Adrenal gland (tissue), 12 donors: ENCODE measurements around the gene PYCR2. TPM values are rescaled to one million over a fixed set of nuclear protein-coding genes. Genes with fewer than 3 reads are reported as not detected.

Experiments used
- DNase-seq, 7 donors: peaks; one replicate each; pipeline ENCODE4 v3.0.0-alpha.2; 2019 to 2020
- H3K27ac ChIP-seq, 5 donors: fragments of 200-600 bp; sonication (generic) in 4 of 5; 1 replicate in 3 of 5; 2 replicates in 2 of 5; pipeline versions ENCODE4 v1.5.1 to v1.8.0; 2016 to 2020; ENCODE audit warnings: mild to moderate bottlenecking in 1 of 5
- H3K27me3 ChIP-seq: fragments of 200-600 bp; 2 replicates; pipeline ENCODE4 v1.8.0; 2021
- H3K36me3 ChIP-seq, 2 donors: fragments of 200-600 bp; replicated peaks in 1 of 2; 1 replicate in 1 of 2; 2 replicates in 1 of 2; pipeline versions ENCODE4 v1.5.1 to v1.8.0; 2018 to 2022
- H3K4me1 ChIP-seq, 2 donors: fragments of 200-600 bp; replicated peaks in 1 of 2; 1 replicate in 1 of 2; 2 replicates in 1 of 2; pipeline versions ENCODE4 v1.5.1 to v1.8.0; 2018 to 2021
- H3K4me3 ChIP-seq, 4 donors: fragments of 200-600 bp; sonication (generic) in 3 of 4; one replicate each; pipeline ENCODE4 v1.5.1; 2016 to 2018
- H3K9me3 ChIP-seq, 3 donors: fragments of 200-600 bp; sonication (generic) in 1 of 3; replicated peaks in 1 of 3; 1 replicate in 2 of 3; 2 replicates in 1 of 3; pipeline versions ENCODE4 v1.5.1 to v1.8.0; 2016 to 2021
- POLR2A ChIP-seq, 2 donors: fragments of 450-650 bp; IDR thresholded peaks; one replicate each; pipeline ENCODE4 v1.6.1; 2017; ENCODE audit warnings: antibody characterized with exemption in 2 of 2, mild to moderate bottlenecking in 2 of 2, moderate library complexity in 1 of 2
- WGBS, 4 donors: extraction: QIAGEN DNeasy Blood & Tissue Kit in 2 of 4; methylation state at CpG; one replicate each; pipeline versions ENCODE4 v1.1.5 to v1.1.7; 2013 to 2017; 5-methylcytosine and 5-hydroxymethylcytosine counted together
- intact Hi-C, 2 donors: fragments of 100-400 bp; cut with DNase I; formaldehyde crosslinking; loops; one replicate each; pipeline versions ENCODE4 v1.14.1 to v1.15.0; 2022 to 2023
- polyA plus RNA-seq, 3 donors: library from polyadenylated mRNA; stranded (reverse); fragments of 200-250 nt in 2 of 3; fragments of 350-450 nt in 1 of 3; fragmentation: Illumina TruSeq in 1 of 3; extraction: RNeasy Lipid Tissue Mini Kit (QIAGEN cat#74804) in 1 of 3; gene quantifications; one replicate each; pipeline ENCODE4 v1.2.3, GENCODE V29; 2013 to 2014
- total RNA-seq, 9 donors: library from RNA; depleted of rRNA in 4 of 9; stranded (reverse); fragments of >200 nt in 4 of 9; fragments of 120-200 nt in 1 of 9; fragmentation: NEBNext Ultra II Directional in 1 of 9; extraction: Animal tissue kit (Norgen Biotek cat#: 25700) in 1 of 9; gene quantifications; one replicate each; pipeline versions ENCODE4 v1.1.0 to v1.2.4, GENCODE V29; 2013 to 2023
- TF ChIP-seq, protein P1 (sequence below), 6 experiments: fragments of 450-650 bp in 4 of 6; fragments of 200-600 bp in 2 of 6; sonication (generic) in 1 of 6; IDR thresholded peaks; 1 replicate in 5 of 6; 2 replicates in 1 of 6; pipeline versions ENCODE4 v1.5.1 to v1.8.0; 2016 to 2021; ENCODE audit warnings: antibody characterized with exemption in 6 of 6, mild to moderate bottlenecking in 2 of 6, moderate library complexity in 1 of 6
- donor health status: healthy with polysubstance abuse.
- donor health status: Bipolar disorder and iron deficiency.
- donor health status: DM: yes; HTN: yes; CAD: no.
- donor health status: DM: no; HTN: no; CAD: no.
- donor health status: DM: no; HTN: no; CAD: no.
- donor health status: DM: yes; HTN: yes; CAD: no.

Gene PYCR2
- total and polyA plus RNA-seq, 12 donors, result 76.0 to 135 (median 84.2) TPM

DNA sequence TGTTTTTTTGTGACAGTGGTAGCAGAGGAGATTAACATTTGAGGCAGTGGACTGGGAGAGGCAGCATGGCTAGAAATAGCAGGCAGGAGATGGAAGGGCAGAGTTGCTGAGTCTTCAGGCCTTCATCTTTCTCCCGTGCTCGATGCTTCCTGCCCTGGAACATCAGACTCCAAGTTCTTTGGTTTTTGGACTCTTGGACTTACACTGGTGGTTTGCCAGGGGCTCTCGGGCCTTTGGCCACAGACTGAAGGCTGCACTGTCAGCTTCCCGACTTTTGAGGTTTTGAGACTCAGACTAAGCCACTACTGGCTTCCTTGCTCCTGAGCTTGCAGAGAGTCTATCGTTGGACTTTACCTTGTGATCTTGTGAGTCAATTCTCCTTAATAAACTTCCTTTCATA lies 41.2 kb upstream of the PYCR2 start:
- WGBS, 4 donors, result 66 to 83% (median 74%) methylated on average over 5 of the region's 5 CpGs
- DNase-seq, result peak in 1 of 7 donors; percentile 2

DNA sequence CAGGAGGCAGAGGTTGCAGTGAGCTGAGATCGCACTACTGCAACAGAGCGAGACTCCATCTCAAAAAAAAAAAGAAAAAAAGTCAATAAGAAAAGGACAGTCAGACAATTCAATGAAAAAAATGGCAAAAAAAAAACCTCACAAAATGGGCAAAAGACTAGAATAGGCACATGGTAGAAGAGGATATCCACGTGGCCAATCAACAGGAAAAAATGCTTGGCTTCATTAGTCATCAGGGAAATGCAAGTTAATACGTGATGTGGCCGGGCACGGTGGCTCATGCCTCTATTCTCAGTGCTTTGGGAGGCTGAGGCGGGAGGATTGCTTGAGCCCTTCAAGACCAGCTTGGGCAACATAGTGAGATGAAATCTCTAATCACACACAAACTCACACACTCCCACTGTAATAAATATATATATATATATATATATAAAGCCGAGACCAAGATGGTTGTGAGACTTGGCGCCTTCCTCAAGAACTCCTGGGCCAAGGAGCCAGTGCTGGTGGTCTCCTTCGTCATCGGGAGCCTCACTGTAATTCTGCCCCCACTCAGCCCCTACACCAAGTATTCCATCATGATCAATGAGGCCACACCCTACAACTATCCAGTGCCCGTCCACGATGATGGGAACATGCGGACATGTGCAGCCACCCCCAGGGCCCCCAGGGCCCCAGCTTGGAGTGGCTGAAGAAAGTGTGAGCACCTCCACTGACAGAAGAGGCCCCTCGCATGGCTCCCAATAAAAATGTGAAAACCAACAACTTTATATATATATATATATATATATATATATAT lies 39.9 kb upstream of the PYCR2 start:
- WGBS, 4 donors, result 92 to 94% (median 93%) methylated on average over 13 to 15 of the region's 15 CpGs
- no peaks in the 10 kb centered on the region for H3K27me3 ChIP-seq
- no peak overlapping the region for H3K27ac ChIP-seq
- H3K36me3 ChIP-seq, result no peaks in the 10 kb centered on the region
- H3K4me3 ChIP-seq, result no peak overlapping the region
- TF ChIP-seq, protein P1, sequence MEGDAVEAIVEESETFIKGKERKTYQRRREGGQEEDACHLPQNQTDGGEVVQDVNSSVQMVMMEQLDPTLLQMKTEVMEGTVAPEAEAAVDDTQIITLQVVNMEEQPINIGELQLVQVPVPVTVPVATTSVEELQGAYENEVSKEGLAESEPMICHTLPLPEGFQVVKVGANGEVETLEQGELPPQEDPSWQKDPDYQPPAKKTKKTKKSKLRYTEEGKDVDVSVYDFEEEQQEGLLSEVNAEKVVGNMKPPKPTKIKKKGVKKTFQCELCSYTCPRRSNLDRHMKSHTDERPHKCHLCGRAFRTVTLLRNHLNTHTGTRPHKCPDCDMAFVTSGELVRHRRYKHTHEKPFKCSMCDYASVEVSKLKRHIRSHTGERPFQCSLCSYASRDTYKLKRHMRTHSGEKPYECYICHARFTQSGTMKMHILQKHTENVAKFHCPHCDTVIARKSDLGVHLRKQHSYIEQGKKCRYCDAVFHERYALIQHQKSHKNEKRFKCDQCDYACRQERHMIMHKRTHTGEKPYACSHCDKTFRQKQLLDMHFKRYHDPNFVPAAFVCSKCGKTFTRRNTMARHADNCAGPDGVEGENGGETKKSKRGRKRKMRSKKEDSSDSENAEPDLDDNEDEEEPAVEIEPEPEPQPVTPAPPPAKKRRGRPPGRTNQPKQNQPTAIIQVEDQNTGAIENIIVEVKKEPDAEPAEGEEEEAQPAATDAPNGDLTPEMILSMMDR (IDR thresholded peaks at IDR 0.05), result no peak
- TF ChIP-seq POLR2A (IDR thresholded peaks at IDR 0.05), result no peak
- DNase-seq, result peak in 1 of 7 donors; percentile 11
- H3K9me3 ChIP-seq, result no peaks in the 10 kb centered on the region
- no peaks in the 10 kb centered on the region for H3K4me1 ChIP-seq
- intact Hi-C loops, result no loop called here

More for the DNA sequence above, 41.2 kb upstream of the PYCR2 start:
- TF ChIP-seq, protein P1 (IDR thresholded peaks at IDR 0.05), result no peak
- no peak for TF ChIP-seq POLR2A (IDR thresholded peaks at IDR 0.05)
- Histone ChIP-seq H3K36me3 (no peaks in the 10 kb centered on the region), H3K4me1 (no peaks in the 10 kb centered on the region), H3K27me3 (no peaks in the 10 kb centered on the region), H3K4me3 (no peak overlapping the region), H3K27ac (no peak overlapping the region), H3K9me3 (no peaks in the 10 kb centered on the region)
- intact Hi-C loops, result no loop called here

DNA sequence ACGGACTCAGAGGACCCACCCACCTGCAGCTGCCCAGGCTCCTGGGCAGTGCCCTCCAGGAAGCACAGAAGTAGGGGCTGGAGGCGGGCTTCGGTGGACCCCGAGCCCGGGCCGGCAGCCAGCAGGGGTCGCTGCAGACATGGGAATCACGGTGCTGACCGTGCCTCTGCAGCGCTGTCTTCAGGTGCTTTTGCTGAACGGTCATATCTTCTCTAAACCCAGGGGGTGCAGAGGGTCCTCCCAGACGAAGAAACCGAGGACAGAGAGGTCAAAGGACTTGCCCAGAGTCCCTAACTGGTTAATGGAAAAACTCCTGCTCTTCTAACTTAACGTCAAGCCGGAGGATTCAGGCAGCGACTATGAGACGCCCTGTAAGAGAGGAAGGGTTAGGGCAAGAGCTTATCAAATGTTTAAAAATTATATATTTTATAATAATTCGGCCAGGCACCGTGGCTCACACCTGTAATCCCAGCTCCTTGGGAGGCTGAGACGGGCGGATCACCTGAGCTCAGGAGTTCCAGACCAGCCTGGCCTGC lies 38.5 kb upstream of the PYCR2 start:
- Histone ChIP-seq H3K9me3 (no peaks in the 10 kb centered on the region), H3K4me1 (no peaks in the 10 kb centered on the region), H3K27ac (no peak overlapping the region), H3K4me3 (no peak overlapping the region), H3K36me3 (no peaks in the 10 kb centered on the region), H3K27me3 (no peaks in the 10 kb centered on the region)
- 31 to 52% (median 35%) methylated on average over 13 to 21 of the region's 21 CpGs for WGBS, 4 donors
- DNase-seq, result peak in 5 of 7 donors; percentile 25 to 58 (median 50)
- no peak for TF ChIP-seq POLR2A (IDR thresholded peaks at IDR 0.05)
- TF ChIP-seq, protein P1 (IDR thresholded peaks at IDR 0.05), result peak in 5 of 6 experiments; percentile 23 to 55 (median 42)
- intact Hi-C loops, result no loop called here

DNA sequence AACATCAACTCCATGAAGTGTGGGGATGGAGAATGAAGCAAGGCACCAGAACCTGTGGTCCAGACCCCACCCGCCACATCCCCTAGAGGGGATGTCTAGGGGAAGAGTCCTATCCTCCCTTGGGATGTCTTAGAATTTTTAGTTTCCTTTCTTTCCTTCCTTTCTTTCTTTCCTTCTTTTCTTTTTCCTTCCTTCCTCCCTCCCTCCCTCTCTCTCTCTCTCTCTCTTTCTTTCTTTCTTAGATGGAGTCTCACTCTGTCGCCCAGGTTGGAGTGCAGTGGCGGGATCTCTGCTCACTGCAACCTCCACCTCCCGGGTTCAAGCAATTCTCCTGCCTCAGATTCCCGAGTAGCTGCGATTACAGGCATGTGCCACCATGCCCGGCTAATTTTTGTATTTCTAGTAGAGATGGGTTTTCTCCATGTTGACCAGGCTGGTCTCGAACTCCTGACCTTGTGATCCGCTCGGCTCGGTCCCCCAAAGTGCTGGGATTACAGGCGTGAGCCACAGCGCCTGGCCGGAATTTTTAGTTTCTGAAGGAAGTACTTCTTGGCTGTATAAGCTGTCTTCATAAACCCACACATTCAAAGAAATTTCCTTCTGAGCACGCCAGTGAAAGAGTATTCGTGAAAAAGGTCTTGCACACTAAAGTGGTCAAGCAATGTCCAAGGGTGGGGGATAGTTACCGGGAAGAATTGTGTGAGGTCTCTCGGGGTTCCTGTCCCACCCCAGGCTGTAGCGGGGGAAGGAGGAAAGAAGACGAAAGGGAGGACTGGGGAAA lies 37.8 kb upstream of the PYCR2 start:
- H3K4me1 ChIP-seq, result no peaks in the 10 kb centered on the region
- H3K4me3 ChIP-seq, result no peak overlapping the region
- TF ChIP-seq POLR2A (IDR thresholded peaks at IDR 0.05), result no peak
- TF ChIP-seq, protein P1 (IDR thresholded peaks at IDR 0.05), result no peak
- 73 to 78% (median 74%) methylated on average over 20 of the region's 20 CpGs for WGBS, 4 donors
- H3K27me3 ChIP-seq, result no peaks in the 10 kb centered on the region
- intact Hi-C loops, result no loop called here
- peak in 1 of 7 donors; percentile 4 for DNase-seq
- no peak overlapping the region for H3K27ac ChIP-seq
- H3K36me3 ChIP-seq, result no peaks in the 10 kb centered on the region
- H3K9me3 ChIP-seq, result no peaks in the 10 kb centered on the region
